Activated CD4-positive, alpha-beta T cell treated with anti-CD3 and anti-CD28 coated beads, Interleukin-2, Interleukin-4, amounts not matched to agents 100 ng/mL and 50 ng/mL, durations not matched to agents 16 hours and 8 hours (primary cell): ENCODE results near the gene METTL23.

Experiments
- DNase-seq: peaks from one replicate; pipeline ENCODE4 v3.0.0-alpha.2; 2020; ENCODE audit warnings: low spot score

METTL23 gene

DNA sequence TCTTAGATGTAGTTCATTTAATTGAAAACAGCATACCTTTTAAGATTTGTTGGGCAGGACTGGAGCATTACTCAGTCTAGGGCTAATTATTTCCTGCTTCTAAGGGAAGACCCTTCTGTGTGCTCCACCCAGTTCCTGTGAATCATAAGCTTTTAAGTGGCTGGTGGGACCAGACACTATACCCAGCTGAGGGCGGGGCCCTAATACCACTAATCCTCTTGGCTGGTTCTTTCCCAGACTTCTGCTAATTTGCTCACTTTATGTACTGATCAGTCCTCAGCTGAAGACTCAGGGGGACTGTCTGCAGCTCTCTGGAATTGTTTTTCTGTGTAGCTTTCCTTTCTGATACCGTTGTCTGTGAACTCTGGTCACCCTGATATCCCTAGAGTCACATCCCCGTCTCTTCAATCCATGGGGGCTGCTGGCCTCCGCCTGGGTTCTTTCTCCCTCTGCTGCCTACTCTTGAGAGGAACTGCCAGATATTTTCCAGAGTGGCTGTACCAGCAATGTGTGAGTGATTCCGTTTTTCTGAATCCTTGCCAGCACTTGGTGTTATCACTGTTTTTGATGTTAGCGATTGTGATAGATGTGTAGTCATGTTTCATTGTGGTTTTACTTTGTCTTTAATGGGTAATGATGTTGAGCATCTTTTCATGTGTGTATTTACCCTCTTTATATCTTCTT, 46.3 kb downstream of the METTL23 start:
- DNase-seq = peak; percentile 34

- DNase-seq = no peak
Observed at GRCh38 chr17:76775021-76775600, 48.5 kb downstream of the METTL23 start.

- no peak for DNase-seq
Observed at GRCh38 chr17:76781056-76781982, 54.7 kb downstream of the METTL23 start.

- no peak for DNase-seq
Observed at GRCh38 chr17:76783146-76783545, 56.5 kb downstream of the METTL23 start.
